Measurements from ENCODE around the gene SLC46A1. TPM values are rescaled to one million over a fixed set of nuclear protein-coding genes. Genes with fewer than 3 reads are reported as not detected.

The SLC46A1 gene
- total RNA-seq, 1 donor from 2014 or later, result 7.4 TPM

DNA sequence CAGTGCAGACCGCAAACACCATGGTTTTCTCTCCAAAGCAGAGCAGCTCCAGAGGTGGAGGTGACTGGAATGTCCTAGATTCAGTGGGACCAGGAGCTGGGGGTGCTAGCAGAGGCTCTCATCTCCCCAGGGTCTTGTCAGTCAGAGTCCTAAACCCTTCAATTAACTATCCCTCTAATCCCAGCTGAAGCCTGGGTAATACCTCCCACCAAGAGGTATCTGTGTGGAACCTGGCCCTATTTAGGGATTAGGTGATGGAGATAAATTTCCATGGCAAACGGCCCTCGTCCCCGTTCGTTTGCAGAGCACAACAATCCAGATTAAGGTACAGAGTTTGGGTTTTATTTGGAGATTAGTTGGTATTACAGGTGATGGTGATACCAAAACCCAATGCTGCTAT, 42.8 kb downstream of the SLC46A1 start:
- Histone ChIP-seq H3K4me2 (ENCODE audit: low read length) (no peak overlapping the region), H2AFZ (ENCODE audit: low read depth, low read length) (no peak overlapping the region), H3K9ac (ENCODE audit: low read length) (no peak overlapping the region), H3K79me2 (ENCODE audit: insufficient read depth, low read length) (peaks cover 10% of the 10 kb centered on the region), H3K4me3 (ENCODE audit: insufficient read depth, low read depth, low read length) (no peak overlapping the region), H3K9me3 (ENCODE audit: insufficient read depth, low read depth, low read length) (no peaks in the 10 kb centered on the region), H4K20me1 (ENCODE audit: insufficient read depth, low read length) (no peaks in the 10 kb centered on the region), H3K27me3 (ENCODE audit: insufficient read depth, low read length) (no peaks in the 10 kb centered on the region), H3K36me3 (ENCODE audit: insufficient read depth, low read length) (peaks cover 24% of the 10 kb centered on the region), H3K27ac (ENCODE audit: low read depth, low read length) (no peak overlapping the region), H3K4me1 (ENCODE audit: insufficient read depth, low read length) (peaks cover 4% of the 10 kb centered on the region)
- no peak overlapping the region for H3K27ac Mint-ChIP-seq (ENCODE audit: unreplicated experiment)
- FAIRE-seq, result no peak
- no peaks in the 10 kb centered on the region for H3K27me3 Mint-ChIP-seq (ENCODE audit: low read depth, unreplicated experiment)
- H3K4me3 Mint-ChIP-seq (ENCODE audit: unreplicated experiment), result no peak overlapping the region
- no peak for TF ChIP-seq EZH2 (IDR thresholded peaks at IDR 0.05; ENCODE audit: insufficient read depth, low read length)
- TF ChIP-seq, protein P1, sequence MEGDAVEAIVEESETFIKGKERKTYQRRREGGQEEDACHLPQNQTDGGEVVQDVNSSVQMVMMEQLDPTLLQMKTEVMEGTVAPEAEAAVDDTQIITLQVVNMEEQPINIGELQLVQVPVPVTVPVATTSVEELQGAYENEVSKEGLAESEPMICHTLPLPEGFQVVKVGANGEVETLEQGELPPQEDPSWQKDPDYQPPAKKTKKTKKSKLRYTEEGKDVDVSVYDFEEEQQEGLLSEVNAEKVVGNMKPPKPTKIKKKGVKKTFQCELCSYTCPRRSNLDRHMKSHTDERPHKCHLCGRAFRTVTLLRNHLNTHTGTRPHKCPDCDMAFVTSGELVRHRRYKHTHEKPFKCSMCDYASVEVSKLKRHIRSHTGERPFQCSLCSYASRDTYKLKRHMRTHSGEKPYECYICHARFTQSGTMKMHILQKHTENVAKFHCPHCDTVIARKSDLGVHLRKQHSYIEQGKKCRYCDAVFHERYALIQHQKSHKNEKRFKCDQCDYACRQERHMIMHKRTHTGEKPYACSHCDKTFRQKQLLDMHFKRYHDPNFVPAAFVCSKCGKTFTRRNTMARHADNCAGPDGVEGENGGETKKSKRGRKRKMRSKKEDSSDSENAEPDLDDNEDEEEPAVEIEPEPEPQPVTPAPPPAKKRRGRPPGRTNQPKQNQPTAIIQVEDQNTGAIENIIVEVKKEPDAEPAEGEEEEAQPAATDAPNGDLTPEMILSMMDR (IDR thresholded peaks at IDR 0.05; ENCODE audit: insufficient read depth, low read depth, low read length), result no peak
- H3K4me1 Mint-ChIP-seq (ENCODE audit: low read depth, unreplicated experiment), result no peaks in the 10 kb centered on the region
- peaks cover 13% of the 10 kb centered on the region for H3K36me3 Mint-ChIP-seq (ENCODE audit: low read depth, unreplicated experiment)
- DNase-seq (ENCODE audit: low read depth), result no peak
- H3K9me3 Mint-ChIP-seq (ENCODE audit: unreplicated experiment), result no peaks in the 10 kb centered on the region

DNA sequence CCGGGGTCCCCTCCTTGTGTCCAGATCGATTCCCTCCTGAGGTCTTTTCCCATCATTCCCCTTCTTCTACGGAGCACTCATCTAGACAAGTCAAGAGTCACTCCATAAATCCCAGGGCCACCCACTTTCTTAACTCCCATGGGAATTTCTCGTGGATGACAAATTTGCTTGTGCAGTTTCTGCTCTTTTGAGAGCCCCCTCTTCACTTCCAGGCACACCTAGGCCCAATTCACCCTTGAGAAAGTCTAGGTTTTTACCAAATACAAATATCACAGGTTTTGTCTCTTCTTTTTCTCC, 48.2 kb downstream of the SLC46A1 start:
- FAIRE-seq (no peak), DNase-seq (ENCODE audit: low read depth) (no peak)
- H3K27me3 Mint-ChIP-seq (ENCODE audit: low read depth, unreplicated experiment), result no peaks in the 10 kb centered on the region
- Histone ChIP-seq H3K79me2 (ENCODE audit: insufficient read depth, low read length) (peaks cover 49% of the 10 kb centered on the region), H3K9me3 (ENCODE audit: insufficient read depth, low read depth, low read length) (no peaks in the 10 kb centered on the region), H3K4me2 (ENCODE audit: low read length) (peak overlapping the region; percentile 99), H3K9ac (ENCODE audit: low read length) (peak overlapping the region; percentile 98), H3K27ac (ENCODE audit: low read depth, low read length) (peak overlapping the region; percentile 73), H2AFZ (ENCODE audit: low read depth, low read length) (peak overlapping the region; percentile 80), H3K36me3 (ENCODE audit: insufficient read depth, low read length) (peaks cover 44% of the 10 kb centered on the region), H3K4me1 (ENCODE audit: insufficient read depth, low read length) (peaks cover 18% of the 10 kb centered on the region), H4K20me1 (ENCODE audit: insufficient read depth, low read length) (no peaks in the 10 kb centered on the region), H3K4me3 (ENCODE audit: insufficient read depth, low read depth, low read length) (peak overlapping the region; percentile 85), H3K27me3 (ENCODE audit: insufficient read depth, low read length) (no peaks in the 10 kb centered on the region)
- no peak for TF ChIP-seq EZH2 (IDR thresholded peaks at IDR 0.05; ENCODE audit: insufficient read depth, low read length)
- TF ChIP-seq, protein P1 (IDR thresholded peaks at IDR 0.05; ENCODE audit: insufficient read depth, low read depth, low read length), result no peak
- H3K9me3 Mint-ChIP-seq (ENCODE audit: unreplicated experiment), result no peaks in the 10 kb centered on the region
- H3K36me3 Mint-ChIP-seq (ENCODE audit: low read depth, unreplicated experiment), result peaks cover 17% of the 10 kb centered on the region
- H3K4me3 Mint-ChIP-seq (ENCODE audit: unreplicated experiment), result peak overlapping the region; percentile 98
- H3K4me1 Mint-ChIP-seq (ENCODE audit: low read depth, unreplicated experiment), result peaks cover 10% of the 10 kb centered on the region
- H3K27ac Mint-ChIP-seq (ENCODE audit: unreplicated experiment), result peak overlapping the region; percentile 92

DNA sequence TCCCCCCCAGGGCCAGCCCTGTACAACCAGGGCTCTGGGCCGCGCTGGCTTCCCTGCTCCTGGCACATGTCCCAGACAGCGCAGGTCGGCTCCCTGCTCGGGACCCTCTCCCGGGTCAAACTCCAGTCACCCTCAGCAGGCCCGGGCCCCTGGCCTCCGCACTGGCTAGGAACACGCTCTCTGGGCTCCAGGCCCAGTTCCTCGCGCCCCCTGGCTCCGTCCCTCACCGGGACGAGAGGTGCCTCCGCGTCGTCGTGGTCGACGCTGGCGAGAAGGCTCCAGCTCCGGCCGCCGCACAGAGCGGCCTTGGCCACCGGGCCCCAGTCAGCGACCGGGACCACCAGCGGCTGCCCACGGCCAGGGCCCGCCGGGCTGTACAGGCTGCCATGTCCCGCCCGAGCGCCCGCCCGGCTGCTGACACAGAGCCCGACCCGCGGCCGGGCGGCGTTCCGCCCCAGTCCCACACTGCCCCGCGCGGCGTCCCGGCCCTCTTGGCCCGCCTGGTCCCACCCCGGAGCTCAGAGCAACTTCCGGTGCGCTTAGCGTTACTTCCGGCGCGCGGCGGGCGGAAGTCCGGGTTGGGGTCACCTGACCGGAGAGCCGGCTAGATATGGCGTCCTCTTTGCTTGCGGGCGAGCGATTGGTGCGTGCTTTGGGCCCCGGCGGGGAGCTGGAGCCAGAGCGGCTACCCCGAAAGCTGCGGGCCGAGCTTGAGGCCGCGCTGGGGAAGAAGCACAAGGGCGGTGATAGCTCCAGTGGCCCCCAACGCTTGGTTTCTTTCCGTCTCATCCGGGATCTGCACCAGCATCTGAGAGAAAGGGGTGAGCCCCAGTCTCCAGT, 48.7 kb downstream of the SLC46A1 start, which contains the start of gene POLDIP2:
POLDIP2 (minus strand) TSS at position 467 of the 840 bp plus-strand sequence; CDS start at position 388, 79 bp downstream.
- Histone ChIP-seq H3K4me2 (ENCODE audit: low read length) (peak within 1 kb of the TSS; percentile 99), H3K27me3 (ENCODE audit: insufficient read depth, low read length) (no peaks in the 10 kb centered on the region), H3K36me3 (ENCODE audit: insufficient read depth, low read length) (peaks cover 43% of the 10 kb centered on the region), H3K4me1 (ENCODE audit: insufficient read depth, low read length) (peaks cover 18% of the 10 kb centered on the region), H3K4me3 (ENCODE audit: insufficient read depth, low read depth, low read length) (peak within 1 kb of the TSS; percentile 85), H3K9me3 (ENCODE audit: insufficient read depth, low read depth, low read length) (no peaks in the 10 kb centered on the region), H2AFZ (ENCODE audit: low read depth, low read length) (peak within 1 kb of the TSS; percentile 80), H3K9ac (ENCODE audit: low read length) (peak within 1 kb of the TSS; percentile 98), H3K27ac (ENCODE audit: low read depth, low read length) (peak within 1 kb of the TSS; percentile 87), H3K79me2 (ENCODE audit: insufficient read depth, low read length) (peaks cover 49% of the 10 kb centered on the region), H4K20me1 (ENCODE audit: insufficient read depth, low read length) (no peaks in the 10 kb centered on the region)
- peaks cover 10% of the 10 kb centered on the region for H3K4me1 Mint-ChIP-seq (ENCODE audit: low read depth, unreplicated experiment)
- no peaks in the 10 kb centered on the region for H3K9me3 Mint-ChIP-seq (ENCODE audit: unreplicated experiment)
- H3K27me3 Mint-ChIP-seq (ENCODE audit: low read depth, unreplicated experiment), result no peaks in the 10 kb centered on the region
- peak; percentile 87 for DNase-seq (ENCODE audit: low read depth)
- FAIRE-seq, result no peak
- H3K27ac Mint-ChIP-seq (ENCODE audit: unreplicated experiment), result peak within 1 kb of the TSS; percentile 92
- peaks cover 15% of the 10 kb centered on the region for H3K36me3 Mint-ChIP-seq (ENCODE audit: low read depth, unreplicated experiment)
- TF ChIP-seq, protein P1 (IDR thresholded peaks at IDR 0.05; ENCODE audit: insufficient read depth, low read depth, low read length), result no peak
- no peak for TF ChIP-seq EZH2 (IDR thresholded peaks at IDR 0.05; ENCODE audit: insufficient read depth, low read length)
- peak within 1 kb of the TSS; percentile 98 for H3K4me3 Mint-ChIP-seq (ENCODE audit: unreplicated experiment)
